Esophagus (tissue), 2 donors: ENCODE data around the gene NR2F1. TPM values are rescaled to one million over a fixed set of nuclear protein-coding genes. Genes with fewer than 3 reads are reported as not detected.

Experiments
- H3K27ac ChIP-seq, 2 donors: one replicate each; pipeline ENCODE4 v1.5.1; 2013; ENCODE audit warnings: low read depth in 2 of 2, mild to moderate bottlenecking in 2 of 2, inconsistent platforms in 1 of 2, low read length in 1 of 2, moderate library complexity in 1 of 2
- H3K27me3 ChIP-seq, 2 donors: one replicate each; pipeline ENCODE4 v1.6.1; 2013; ENCODE audit warnings: low read length in 2 of 2, control low read depth in 1 of 2, mild to moderate bottlenecking in 1 of 2; ENCODE audit not compliant: insufficient read depth in 2 of 2, control insufficient read depth in 1 of 2
- H3K36me3 ChIP-seq, 2 donors: one replicate each; pipeline ENCODE4 v1.6.1; 2013; ENCODE audit warnings: low read length in 1 of 2; ENCODE audit not compliant: control insufficient read depth in 2 of 2, insufficient read depth in 2 of 2
- H3K4me1 ChIP-seq, 2 donors: one replicate each; pipeline ENCODE4 v1.6.1; 2013; ENCODE audit warnings: low read length in 1 of 2; ENCODE audit not compliant: control insufficient read depth in 2 of 2, insufficient read depth in 2 of 2
- H3K4me3 ChIP-seq, 2 donors: one replicate each; pipeline ENCODE4 v1.5.1; 2013; ENCODE audit warnings: low read length in 2 of 2, mild to moderate bottlenecking in 2 of 2, low read depth in 1 of 2, moderate library complexity in 1 of 2
- H3K9me3 ChIP-seq, 2 donors: one replicate each; pipeline ENCODE4 v1.6.1; 2013; ENCODE audit warnings: mild to moderate bottlenecking in 2 of 2, low read depth in 1 of 2, low read length in 1 of 2, moderate library complexity in 1 of 2; ENCODE audit not compliant: control insufficient read depth in 2 of 2, insufficient read depth in 1 of 2
- WGBS, 2 donors: extraction: QIAGEN DNeasy Blood & Tissue Kit; methylation state at CpG; one replicate each; pipeline ENCODE4 v1.1.7; 2013; 5-methylcytosine and 5-hydroxymethylcytosine counted together
- polyA plus RNA-seq, 2 donors: library from polyadenylated mRNA; stranded (reverse); fragments of 200-250 nt; gene quantifications; one replicate each; pipeline ENCODE4 v1.2.3, GENCODE V29; 2013
- donor health status: healthy with polysubstance abuse.
- donor health status: Bipolar disorder and iron deficiency.

NR2F1 gene
- polyA plus RNA-seq, 2 donors, result 2.2 to 9.5 TPM

DNA sequence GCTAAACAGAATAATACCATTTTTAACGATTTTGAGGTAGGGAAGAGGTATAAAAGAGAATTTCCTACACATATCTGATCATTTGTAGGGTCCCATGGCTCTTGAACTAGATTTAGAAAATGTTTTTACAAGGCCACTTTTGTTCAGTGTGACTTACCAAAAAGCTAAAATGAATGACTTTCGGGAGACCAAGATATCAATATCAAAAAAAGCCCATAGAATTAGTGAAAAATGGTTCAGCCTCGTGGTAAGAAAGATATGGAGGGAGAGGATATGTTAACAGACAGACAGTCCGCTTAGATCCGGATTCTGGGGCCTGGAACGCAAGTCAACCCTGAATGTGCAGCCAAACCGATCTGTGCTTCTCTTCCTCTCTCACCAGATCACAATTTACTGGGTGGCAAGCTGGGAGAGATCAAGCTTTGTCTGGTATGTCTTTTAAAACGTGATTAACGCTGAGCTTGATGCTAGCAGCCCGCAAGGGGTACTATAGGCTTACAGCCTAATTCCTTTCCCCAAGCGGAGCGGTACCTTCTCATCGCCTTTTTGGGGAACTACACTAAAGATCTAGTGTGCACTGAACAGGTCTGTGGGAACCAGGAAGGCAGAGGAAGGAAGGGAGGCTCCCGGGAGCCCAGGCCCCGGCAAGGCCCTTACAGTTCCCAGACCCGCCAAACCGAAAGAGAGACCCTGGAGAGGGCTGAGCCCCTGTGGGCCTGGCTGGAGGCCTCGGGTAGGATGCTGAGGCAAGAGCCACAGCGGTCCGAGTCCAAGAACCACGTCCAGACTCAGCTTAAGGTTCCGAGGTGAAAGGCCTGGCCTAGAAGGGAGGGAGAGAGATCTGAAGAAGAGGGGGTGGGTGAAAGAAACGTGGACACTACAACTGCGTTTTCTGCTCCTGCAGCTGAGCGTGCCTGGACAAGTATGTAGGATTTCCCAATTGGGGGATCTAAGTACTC is 4.9 kb upstream of the NR2F1 start:
- peak overlapping the region; percentile 76 to 83 for H3K27ac ChIP-seq
- H3K4me3 ChIP-seq, result no peak overlapping the region
- WGBS, 2 donors, result 61 to 62% methylated on average over 24 to 25 of the region's 25 CpGs
- H3K4me1 ChIP-seq, result peaks cover 0 to 8% of the 10 kb centered on the region in 2 donors
- no peaks in the 10 kb centered on the region for H3K9me3 ChIP-seq
- no peaks in the 10 kb centered on the region for H3K36me3 ChIP-seq
- peaks cover 0 to 4% of the 10 kb centered on the region in 2 donors for H3K27me3 ChIP-seq

- peaks cover 0 to 8% of the 10 kb centered on the region in 2 donors for H3K4me1 ChIP-seq
- no peaks in the 10 kb centered on the region for H3K9me3 ChIP-seq
- H3K4me3 ChIP-seq, result peak overlapping the region; percentile 19 to 81
- peaks cover 0 to 4% of the 10 kb centered on the region in 2 donors for H3K27me3 ChIP-seq
- H3K36me3 ChIP-seq, result no peaks in the 10 kb centered on the region
- peak overlapping the region; percentile 76 to 83 for H3K27ac ChIP-seq
- 13 to 15% methylated on average over 49 of the region's 49 CpGs for WGBS, 2 donors
These were observed 4.0 kb upstream of the NR2F1 start for GRCh38 chr5:93578813-93579691.

DNA sequence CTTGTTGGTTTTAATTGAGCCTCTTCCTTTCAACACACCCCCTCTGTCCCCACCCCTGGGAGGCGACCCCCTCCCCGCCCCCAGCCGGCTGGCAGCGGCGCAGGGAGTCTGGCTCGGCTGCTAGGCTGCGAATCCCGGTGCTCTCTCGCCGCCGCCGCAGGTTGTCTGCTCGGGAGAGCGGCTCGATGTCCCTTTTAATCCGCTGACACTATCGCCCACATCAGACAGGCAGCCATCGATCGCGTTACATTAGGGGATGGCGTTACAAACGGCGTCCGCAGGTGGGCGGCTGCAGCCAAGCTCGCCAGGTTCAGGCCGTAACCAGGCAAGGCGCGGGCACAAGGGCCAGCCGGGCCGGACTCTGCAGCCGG is 3.3 kb upstream of the NR2F1 start:
- peak overlapping the region; percentile 66 to 81 for H3K4me3 ChIP-seq
- no peaks in the 10 kb centered on the region for H3K36me3 ChIP-seq
- no peaks in the 10 kb centered on the region for H3K9me3 ChIP-seq
- H3K27me3 ChIP-seq, result peaks cover 0 to 4% of the 10 kb centered on the region in 2 donors
- WGBS, 2 donors, result 0 to 1% methylated on average over 30 to 32 of the region's 32 CpGs
- peak overlapping the region; percentile 76 to 83 for H3K27ac ChIP-seq
- H3K4me1 ChIP-seq, result peaks cover 0 to 8% of the 10 kb centered on the region in 2 donors

DNA sequence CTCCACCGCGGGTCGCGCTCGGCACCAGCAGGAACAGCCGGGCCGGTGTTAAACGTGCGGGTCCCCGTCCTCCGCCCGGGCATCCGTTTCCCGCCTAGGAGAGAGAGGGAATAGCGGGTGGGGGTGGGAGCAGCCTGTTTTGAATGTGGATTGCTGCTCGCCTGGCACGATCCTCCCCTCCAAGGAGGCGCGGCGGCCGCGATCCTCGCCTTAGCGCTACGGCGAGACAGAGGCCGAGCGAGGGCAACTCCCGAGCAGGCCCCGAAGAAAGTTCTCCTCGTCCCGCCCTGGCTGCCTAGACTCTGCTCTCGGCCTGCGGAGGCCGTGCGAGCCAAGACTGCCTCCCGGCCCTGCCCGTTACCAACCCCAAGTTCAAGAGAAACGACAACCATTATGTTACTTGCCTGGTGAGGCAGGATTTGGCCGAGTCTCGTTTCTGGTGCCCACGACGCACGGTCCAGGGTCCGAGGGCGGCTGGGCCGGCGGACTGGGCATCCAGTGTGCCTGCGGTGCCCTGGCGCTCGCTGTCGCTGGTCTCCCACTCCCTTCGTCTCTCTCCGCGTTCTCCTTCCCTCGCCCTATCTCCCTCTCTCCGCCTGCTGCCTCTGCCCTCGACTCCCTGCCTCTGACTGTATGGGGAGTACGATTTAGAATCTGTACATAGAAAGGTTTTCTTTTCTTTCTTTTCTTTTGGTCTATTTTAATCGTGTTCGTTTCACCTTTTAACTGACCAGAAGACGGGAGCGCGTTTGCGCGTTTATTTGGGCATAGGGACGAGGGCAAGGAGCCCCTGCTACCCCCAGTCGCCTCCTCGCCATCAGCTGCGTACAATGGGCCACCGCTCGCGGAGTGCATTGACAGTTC is 2.7 kb upstream of the NR2F1 start:
- Histone ChIP-seq H3K4me1 (peaks cover under 1 to 8% of the 10 kb centered on the region in 2 donors), H3K9me3 (no peaks in the 10 kb centered on the region), H3K27ac (peak overlapping the region; percentile 76 to 83), H3K36me3 (no peaks in the 10 kb centered on the region), H3K4me3 (peak overlapping the region; percentile 66 to 81), H3K27me3 (peaks cover 0 to 4% of the 10 kb centered on the region in 2 donors)
- 1% methylated on average over 70 to 73 of the region's 73 CpGs for WGBS, 2 donors

- Histone ChIP-seq H3K27me3 (peaks cover 4% of the 10 kb centered on the region in 2 donors), H3K27ac (peak within 1 kb of the TSS; percentile 76 to 83), H3K9me3 (no peaks in the 10 kb centered on the region), H3K36me3 (no peaks in the 10 kb centered on the region), H3K4me1 (peaks cover 2 to 8% of the 10 kb centered on the region in 2 donors), H3K4me3 (peak within 1 kb of the TSS; percentile 66 to 81)
- WGBS, 2 donors, result 1% methylated on average over 41 of the region's 41 CpGs
These were observed 2.0 kb upstream of the NR2F1 start, which contains the start of gene NR2F1-AS1 for GRCh38 chr5:93580927-93581445. Gene NR2F1-AS1 (minus strand): TSS chr5:93581219.

DNA sequence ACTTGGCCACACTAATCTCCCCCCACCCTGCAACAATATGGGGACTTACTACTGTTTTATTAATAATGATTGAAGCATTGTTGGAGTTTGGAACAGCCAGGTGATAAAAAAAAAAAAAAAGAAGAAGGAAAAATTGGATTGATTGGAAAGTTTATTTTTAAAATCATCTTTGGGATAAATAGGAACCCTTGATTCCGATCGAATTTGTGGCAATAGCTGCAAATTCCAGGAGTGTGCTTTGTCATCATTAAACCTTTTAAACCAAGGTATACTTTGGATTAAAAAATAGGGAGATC is 907 bp upstream of the NR2F1 start:
- H3K27me3 ChIP-seq, result peaks cover 4 to 5% of the 10 kb centered on the region in 2 donors
- no peaks in the 10 kb centered on the region for H3K9me3 ChIP-seq
- H3K36me3 ChIP-seq, result no peaks in the 10 kb centered on the region
- WGBS, 2 donors, result 4 to 9% methylated on average over 2 of the region's 2 CpGs
- H3K4me1 ChIP-seq, result peaks cover 2 to 8% of the 10 kb centered on the region in 2 donors
- H3K27ac ChIP-seq, result peak overlapping the region; percentile 28 to 53
- H3K4me3 ChIP-seq, result no peak overlapping the region

- peaks cover 0 to 9% of the 10 kb centered on the region in 2 donors for H3K9me3 ChIP-seq
- H3K36me3 ChIP-seq, result peaks cover 0 to 4% of the 10 kb centered on the region in 2 donors
- no peak overlapping the region for H3K27ac ChIP-seq
- peak overlapping the region in 1 of 2 donors; percentile 67 for H3K4me3 ChIP-seq
- H3K27me3 ChIP-seq, result peaks cover 5 to 15% of the 10 kb centered on the region in 2 donors
- 3 to 9% methylated on average over 4 of the region's 4 CpGs for WGBS, 2 donors
- peaks cover 5 to 10% of the 10 kb centered on the region in 2 donors for H3K4me1 ChIP-seq
These were observed 381 bp downstream of the NR2F1 start for GRCh38 chr5:93583439-93583767.

DNA sequence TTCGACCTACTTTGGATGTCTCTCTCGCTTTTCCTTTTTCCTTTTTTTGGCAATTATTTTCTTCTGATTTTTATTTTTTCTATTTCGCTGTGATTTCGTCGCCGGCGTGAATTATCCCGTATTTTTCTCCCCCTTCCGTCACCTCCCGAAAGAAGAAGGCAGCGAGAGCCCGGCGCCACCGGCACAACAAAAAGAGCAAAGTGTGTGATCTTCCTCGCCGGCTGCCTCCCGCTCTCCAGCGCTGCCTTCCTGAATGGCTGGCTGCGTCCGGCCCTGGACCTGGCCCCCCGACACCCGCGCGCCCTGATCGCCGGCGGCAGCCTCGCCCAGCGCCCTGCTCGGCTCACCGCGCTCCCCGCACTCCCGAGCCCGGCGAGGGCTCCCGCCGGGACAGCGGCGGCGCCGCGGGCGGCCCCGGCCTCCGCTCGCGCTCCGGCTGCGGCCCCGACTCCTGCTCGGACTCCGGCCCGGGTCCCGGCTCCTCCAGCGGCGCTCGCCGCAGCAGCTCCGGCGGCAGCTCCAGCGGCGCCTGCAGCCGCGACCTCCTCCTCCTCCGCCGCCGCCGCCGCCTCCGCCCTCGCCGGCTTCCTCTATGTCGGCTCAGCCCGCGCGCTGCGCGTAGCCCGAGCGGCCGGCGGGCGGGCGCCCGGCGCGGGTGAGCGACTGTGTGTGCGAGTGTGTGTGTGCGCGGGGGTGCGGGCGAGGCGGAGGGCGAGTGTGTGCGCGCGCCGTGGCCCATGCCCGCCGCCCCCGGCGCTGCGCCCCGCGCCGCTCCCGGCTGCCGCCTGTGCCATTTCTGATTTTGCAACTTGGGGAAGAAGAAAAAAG is 960 bp downstream of the NR2F1 start:
- Histone ChIP-seq H3K27ac (peak overlapping the region; percentile 68 to 79), H3K4me1 (peaks cover 5 to 10% of the 10 kb centered on the region in 2 donors), H3K27me3 (peaks cover 5 to 17% of the 10 kb centered on the region in 2 donors), H3K36me3 (peaks cover 0 to 4% of the 10 kb centered on the region in 2 donors), H3K4me3 (peak overlapping the region; percentile 67 to 69), H3K9me3 (peaks cover 0 to 9% of the 10 kb centered on the region in 2 donors)
- WGBS, 2 donors, result 1 to 2% methylated on average over 77 to 110 of the region's 110 CpGs
